Lower leg skin (tissue), 4 donors: ENCODE measurements around the gene BRICD5. TPM values are rescaled to one million over a fixed set of nuclear protein-coding genes. Genes with fewer than 3 reads are reported as not detected.

Source experiments
- DNase-seq, 2 donors: peaks; one replicate each; pipeline ENCODE4 v3.0.0-alpha.2; 2019; ENCODE audit warnings: low spot score in 2 of 2
- H3K4me3 ChIP-seq: fragments of 200-600 bp; sonication (generic); 2 replicates; pipeline ENCODE4 v1.5.1; 2017; ENCODE audit warnings: mild to moderate bottlenecking, low read depth; ENCODE audit not compliant: poor library complexity, severe bottlenecking
- POLR2A ChIP-seq, 2 donors: fragments of 450-650 bp; IDR thresholded peaks; one replicate each; pipeline ENCODE4 v1.6.1; 2016 to 2017; ENCODE audit warnings: antibody characterized with exemption in 2 of 2, mild to moderate bottlenecking in 1 of 2, moderate library complexity in 1 of 2
- WGBS, 2 donors: methylation state at CpG; one replicate each; pipeline ENCODE4 v1.1.5; 2018; 5-methylcytosine and 5-hydroxymethylcytosine counted together
- intact Hi-C: fragments of 100-400 bp; cut with DNase I; formaldehyde crosslinking; loops from one replicate; pipeline ENCODE4 v1.15.0; 2023; ENCODE audit warnings: low total_unique reads
- total RNA-seq, 4 donors: library from RNA; depleted of rRNA; stranded (reverse); fragments of >200 nt; gene quantifications; one replicate each; pipeline ENCODE4 v1.1.0, GENCODE V29; 2016
- TF ChIP-seq, protein P1 (sequence below), 3 donors: fragments of 450-650 bp; IDR thresholded peaks; one replicate each; pipeline ENCODE4 v1.5.1; 2016; ENCODE audit warnings: antibody characterized with exemption in 3 of 3, mild to moderate bottlenecking in 3 of 3, moderate library complexity in 2 of 3

Gene BRICD5
- total RNA-seq, 4 donors from 2014 or later, result 2.3 to 6.2 (median 2.5) TPM

DNA sequence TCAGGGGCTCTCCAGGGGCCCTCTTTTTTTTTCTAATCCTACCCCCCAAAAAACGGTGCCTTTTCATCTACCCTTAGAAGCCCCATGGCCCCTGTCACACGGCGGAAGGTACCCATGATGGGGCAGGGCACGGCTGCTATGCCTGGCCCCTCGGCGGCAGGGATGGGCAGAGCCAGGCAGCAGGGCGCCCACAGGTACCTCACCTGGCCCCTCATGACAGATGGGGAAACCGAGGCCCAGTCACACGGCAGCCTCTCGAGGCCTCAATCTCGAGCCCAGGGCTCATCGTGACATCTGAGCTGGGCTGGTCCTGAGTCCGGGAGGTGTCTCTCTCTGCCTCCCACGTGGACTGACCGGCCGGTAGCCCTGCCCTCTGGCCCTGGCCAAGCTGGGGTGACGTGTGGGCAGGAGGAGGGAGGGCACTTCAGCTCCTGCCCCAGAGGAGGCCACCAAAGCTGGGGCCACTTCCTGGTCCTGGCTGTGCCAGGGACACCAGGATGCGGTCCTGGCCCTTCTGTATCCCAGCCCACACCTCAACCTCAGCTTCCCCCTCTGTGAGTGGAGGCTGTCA, 43.5 kb downstream of the BRICD5 start:
- WGBS, 2 donors, result 91 to 94% methylated on average over 12 to 18 of the region's 18 CpGs
- TF ChIP-seq, protein P1, sequence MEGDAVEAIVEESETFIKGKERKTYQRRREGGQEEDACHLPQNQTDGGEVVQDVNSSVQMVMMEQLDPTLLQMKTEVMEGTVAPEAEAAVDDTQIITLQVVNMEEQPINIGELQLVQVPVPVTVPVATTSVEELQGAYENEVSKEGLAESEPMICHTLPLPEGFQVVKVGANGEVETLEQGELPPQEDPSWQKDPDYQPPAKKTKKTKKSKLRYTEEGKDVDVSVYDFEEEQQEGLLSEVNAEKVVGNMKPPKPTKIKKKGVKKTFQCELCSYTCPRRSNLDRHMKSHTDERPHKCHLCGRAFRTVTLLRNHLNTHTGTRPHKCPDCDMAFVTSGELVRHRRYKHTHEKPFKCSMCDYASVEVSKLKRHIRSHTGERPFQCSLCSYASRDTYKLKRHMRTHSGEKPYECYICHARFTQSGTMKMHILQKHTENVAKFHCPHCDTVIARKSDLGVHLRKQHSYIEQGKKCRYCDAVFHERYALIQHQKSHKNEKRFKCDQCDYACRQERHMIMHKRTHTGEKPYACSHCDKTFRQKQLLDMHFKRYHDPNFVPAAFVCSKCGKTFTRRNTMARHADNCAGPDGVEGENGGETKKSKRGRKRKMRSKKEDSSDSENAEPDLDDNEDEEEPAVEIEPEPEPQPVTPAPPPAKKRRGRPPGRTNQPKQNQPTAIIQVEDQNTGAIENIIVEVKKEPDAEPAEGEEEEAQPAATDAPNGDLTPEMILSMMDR (IDR thresholded peaks at IDR 0.05), result no peak
- no peak for TF ChIP-seq POLR2A (IDR thresholded peaks at IDR 0.05)
- no peak overlapping the region for H3K4me3 ChIP-seq
- intact Hi-C loops, result no loop called here
- DNase-seq, result no peak

DNA sequence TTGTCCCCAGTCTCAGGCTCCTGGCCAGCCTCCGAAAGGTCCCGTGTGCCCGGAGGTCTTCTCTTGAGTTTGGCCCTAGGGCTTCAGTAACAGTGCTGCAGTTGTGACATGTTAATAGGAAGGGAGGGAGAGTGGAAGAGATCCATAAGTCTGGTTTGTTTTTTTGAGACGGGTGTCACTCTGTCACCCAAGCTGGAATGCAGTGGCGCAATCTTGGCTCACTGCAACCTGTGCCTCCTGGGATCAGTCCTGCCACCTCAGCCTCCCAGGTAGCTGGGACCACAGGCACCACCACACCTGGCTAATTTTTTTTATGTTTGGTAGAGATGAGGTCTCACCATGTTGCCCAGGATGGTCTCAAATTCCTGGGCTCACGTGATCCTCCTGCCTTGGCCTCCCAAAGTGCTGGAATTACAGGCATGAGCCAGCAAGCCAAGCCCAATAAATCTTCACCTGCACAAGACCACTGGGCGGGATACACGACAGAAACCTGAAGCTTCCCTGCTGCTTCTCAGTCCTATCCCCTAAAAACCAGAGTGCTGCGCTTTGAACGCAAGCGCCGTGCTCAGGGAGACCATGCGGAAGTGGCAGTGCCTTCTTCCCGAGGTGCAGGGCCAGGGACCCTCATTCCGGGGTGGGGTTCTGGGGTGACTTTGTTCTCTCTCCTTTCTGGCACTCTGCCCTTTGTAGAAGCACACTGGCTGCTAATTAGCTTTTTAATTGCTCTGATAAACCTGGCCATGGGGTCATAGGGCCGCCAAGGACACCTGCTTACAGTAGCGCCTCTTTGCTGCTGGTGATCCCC, 44.2 kb downstream of the BRICD5 start:
- TF ChIP-seq POLR2A (IDR thresholded peaks at IDR 0.05), result no peak
- TF ChIP-seq, protein P1 (IDR thresholded peaks at IDR 0.05), result no peak
- no peak overlapping the region for H3K4me3 ChIP-seq
- DNase-seq, result no peak
- intact Hi-C loops, result no loop called here
- WGBS, 2 donors, result 80 to 85% methylated on average over 17 of the region's 17 CpGs

DNA sequence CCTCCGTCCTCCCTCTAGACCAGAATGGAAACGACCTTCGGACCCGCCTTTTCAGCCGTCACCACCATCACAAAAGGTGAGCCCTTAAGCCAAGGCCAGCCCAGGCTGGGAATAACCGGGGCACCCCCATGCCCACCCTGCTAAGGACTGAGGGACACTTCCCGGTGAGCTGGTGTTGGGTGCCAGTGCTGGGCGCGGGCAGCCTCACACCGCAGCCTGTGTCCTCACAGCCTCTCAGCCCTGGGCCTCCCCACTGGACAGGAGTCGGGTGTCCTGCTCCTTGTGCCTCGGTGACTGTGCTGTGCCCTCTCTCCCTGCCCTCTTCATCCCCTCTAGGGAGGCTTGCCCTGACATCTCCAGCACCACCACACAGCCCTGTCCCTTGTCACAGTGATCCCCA, 44.8 kb downstream of the BRICD5 start:
- no peak for DNase-seq

DNA sequence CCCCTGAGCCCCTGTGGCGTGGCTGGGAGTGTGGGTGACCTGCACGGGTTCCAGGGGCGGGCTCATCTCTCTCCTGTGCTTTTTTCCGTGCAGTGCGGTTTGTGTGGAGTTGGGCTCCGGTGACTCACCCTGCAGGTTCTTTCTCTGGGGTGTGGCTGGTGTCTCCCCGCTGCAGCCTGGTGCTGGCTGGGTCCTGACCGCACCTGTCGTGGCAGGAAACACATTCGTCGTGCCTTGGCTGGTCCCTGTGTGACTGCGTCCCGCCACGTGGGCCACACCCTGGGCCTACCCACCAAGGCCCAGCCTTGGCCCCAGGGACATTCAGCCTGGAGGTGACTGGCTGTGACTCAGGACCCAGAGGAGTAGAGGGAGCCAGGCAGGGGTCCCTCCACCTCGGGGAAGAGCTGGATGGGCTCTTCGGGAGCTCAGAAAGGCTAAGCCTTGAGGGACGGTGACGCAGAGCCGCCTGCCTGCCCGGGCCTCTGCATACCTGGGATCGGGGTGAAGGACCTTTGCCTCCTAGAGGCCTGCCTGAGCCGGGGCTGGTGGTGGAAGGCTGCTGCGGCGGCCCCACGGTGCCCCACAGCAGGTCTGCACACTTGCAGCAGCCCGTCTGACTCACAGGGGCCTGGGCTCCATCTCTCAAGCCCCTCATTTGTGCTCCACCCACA, 47.3 kb downstream of the BRICD5 start:
- 51 to 58% methylated on average over 11 to 25 of the region's 26 CpGs for WGBS, 2 donors
- peak in 1 of 2 donors; percentile 77 for DNase-seq
- no peak overlapping the region for H3K4me3 ChIP-seq
- intact Hi-C loops, result no loop called here
- TF ChIP-seq, protein P1 (IDR thresholded peaks at IDR 0.05), result no peak
- TF ChIP-seq POLR2A (IDR thresholded peaks at IDR 0.05), result no peak

More for the DNA sequence above, 44.8 kb downstream of the BRICD5 start:
- WGBS, 2 donors, result 95 to 98% methylated on average over 11 to 12 of the region's 12 CpGs
- intact Hi-C loops, result no loop called here
- H3K4me3 ChIP-seq, result no peak overlapping the region
- no peak for TF ChIP-seq POLR2A (IDR thresholded peaks at IDR 0.05)
- TF ChIP-seq, protein P1 (IDR thresholded peaks at IDR 0.05), result no peak

DNA sequence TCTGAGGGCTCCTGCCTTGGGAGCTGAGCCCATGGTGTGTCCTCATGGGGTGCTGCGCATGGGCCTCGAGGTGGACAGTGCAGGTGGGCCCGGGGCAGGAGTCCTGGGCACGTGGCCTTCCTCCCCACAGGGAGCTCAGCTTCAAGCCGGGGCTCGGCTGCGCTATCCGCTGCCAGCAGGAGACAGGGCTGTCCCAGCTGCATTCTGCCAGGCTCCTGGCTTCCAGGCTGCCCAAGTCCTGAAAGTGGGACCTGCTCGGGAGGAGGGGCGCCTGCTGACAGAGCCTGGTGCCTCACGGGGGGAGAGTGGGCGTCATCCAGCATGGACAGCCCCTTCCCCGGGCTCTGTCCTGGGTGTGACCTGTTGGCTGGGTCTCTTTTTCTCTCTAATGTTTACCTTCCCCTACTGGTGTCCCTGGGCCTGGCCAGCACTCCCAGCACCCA, 48.0 kb downstream of the BRICD5 start:
- no peak overlapping the region for H3K4me3 ChIP-seq
- no peak for DNase-seq
- TF ChIP-seq, protein P1 (IDR thresholded peaks at IDR 0.05), result no peak
- no peak for TF ChIP-seq POLR2A (IDR thresholded peaks at IDR 0.05)
- WGBS, 2 donors, result 37 to 62% methylated on average over 12 to 13 of the region's 13 CpGs
- intact Hi-C loops, result no loop called here
